PC-3 (cell line): ENCODE results near the gene LRRC52.

Experiments
- EZH2 ChIP-seq: fragments of 300-600 bp; sonication (generic); IDR thresholded peaks from one replicate; pipeline ENCODE4 v1.6.1; 2017; ENCODE audit warnings: antibody characterized with exemption, mild to moderate bottlenecking, low read length; ENCODE audit not compliant: unreplicated experiment
- EZH2phosphoT487 ChIP-seq: fragments of 300-600 bp; sonication (generic); IDR thresholded peaks from 2 replicates; pipeline ENCODE4 v1.6.1; 2018; ENCODE audit warnings: mild to moderate bottlenecking, antibody characterized with exemption, low read length, borderline replicate concordance
- TF ChIP-seq, protein P1 (sequence below): fragments of 300-600 bp; sonication (generic); conservative IDR thresholded peaks from 2 replicates; pipeline ENCODE4 v1.5.1; 2017; ENCODE audit warnings: antibody characterized with exemption, low read depth, mild to moderate bottlenecking, low read length

DNA sequence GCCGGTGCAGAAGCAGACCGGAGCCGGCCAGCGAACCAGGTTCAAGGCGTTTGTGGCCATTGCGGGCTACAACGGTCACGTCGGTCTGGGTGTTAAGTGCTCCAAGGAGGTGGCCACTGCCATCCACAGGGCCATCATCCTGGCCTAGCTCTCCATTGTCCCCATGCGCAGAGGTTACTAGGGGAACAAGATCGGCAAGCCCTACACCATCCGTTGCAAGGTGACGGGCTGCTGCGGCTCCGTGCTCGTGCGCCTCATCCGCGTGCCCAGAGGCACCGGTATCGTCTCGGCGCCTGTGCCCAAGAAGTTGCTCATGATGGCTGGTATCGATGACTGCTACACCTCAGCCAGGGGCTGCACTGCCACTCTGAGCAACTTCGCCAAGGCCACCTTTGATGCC lies 38.1 kb downstream of the LRRC52 start:
- TF ChIP-seq EZH2phosphoT487 = no peak
- TF ChIP-seq EZH2 = no peak
- TF ChIP-seq, protein P1, sequence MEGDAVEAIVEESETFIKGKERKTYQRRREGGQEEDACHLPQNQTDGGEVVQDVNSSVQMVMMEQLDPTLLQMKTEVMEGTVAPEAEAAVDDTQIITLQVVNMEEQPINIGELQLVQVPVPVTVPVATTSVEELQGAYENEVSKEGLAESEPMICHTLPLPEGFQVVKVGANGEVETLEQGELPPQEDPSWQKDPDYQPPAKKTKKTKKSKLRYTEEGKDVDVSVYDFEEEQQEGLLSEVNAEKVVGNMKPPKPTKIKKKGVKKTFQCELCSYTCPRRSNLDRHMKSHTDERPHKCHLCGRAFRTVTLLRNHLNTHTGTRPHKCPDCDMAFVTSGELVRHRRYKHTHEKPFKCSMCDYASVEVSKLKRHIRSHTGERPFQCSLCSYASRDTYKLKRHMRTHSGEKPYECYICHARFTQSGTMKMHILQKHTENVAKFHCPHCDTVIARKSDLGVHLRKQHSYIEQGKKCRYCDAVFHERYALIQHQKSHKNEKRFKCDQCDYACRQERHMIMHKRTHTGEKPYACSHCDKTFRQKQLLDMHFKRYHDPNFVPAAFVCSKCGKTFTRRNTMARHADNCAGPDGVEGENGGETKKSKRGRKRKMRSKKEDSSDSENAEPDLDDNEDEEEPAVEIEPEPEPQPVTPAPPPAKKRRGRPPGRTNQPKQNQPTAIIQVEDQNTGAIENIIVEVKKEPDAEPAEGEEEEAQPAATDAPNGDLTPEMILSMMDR = no peak
